SK-N-SH treated with all-trans-retinoic acid at 6 μM for 48 hours (cell line): ENCODE results near the gene TTBK1.

Experiments used
- BACH2 ChIP-seq: fragments of 250-450 bp; sonication (Bioruptor Pico); IDR thresholded peaks from 2 replicates; pipeline ENCODE4 v1.9.0; 2021; ENCODE audit warnings: mild to moderate bottlenecking, borderline replicate concordance
- GLIS3 ChIP-seq: fragments of 250-450 bp; sonication (Bioruptor Pico); IDR thresholded peaks from 2 replicates; pipeline ENCODE4 v1.5.0; 2020; ENCODE audit warnings: mild to moderate bottlenecking, moderate library complexity
- ZFP30 ChIP-seq: fragments of 450-650 bp; formaldehyde crosslinking; IDR thresholded peaks from 2 replicates; pipeline ENCODE4 v1.5.0; 2022; ENCODE audit warnings: mild to moderate bottlenecking, moderate library complexity
- ZNF70 ChIP-seq: fragments of 450-650 bp; formaldehyde crosslinking; IDR thresholded peaks from 2 replicates; pipeline ENCODE4 v1.5.0; 2020; ENCODE audit warnings: mild to moderate bottlenecking, moderate library complexity
- TF ChIP-seq, protein P1 (sequence below): fragments of 250-450 bp; sonication (Bioruptor Pico); IDR thresholded peaks from 2 replicates; pipeline ENCODE4 v1.5.0; 2020; ENCODE audit warnings: mild to moderate bottlenecking, moderate library complexity
- TF ChIP-seq, protein P2 (sequence below): fragments of 250-450 bp; sonication (Bioruptor Pico); IDR thresholded peaks from 2 replicates; pipeline ENCODE4 v1.5.1; 2020; ENCODE audit warnings: low read depth, mild to moderate bottlenecking, moderate library complexity

DNA sequence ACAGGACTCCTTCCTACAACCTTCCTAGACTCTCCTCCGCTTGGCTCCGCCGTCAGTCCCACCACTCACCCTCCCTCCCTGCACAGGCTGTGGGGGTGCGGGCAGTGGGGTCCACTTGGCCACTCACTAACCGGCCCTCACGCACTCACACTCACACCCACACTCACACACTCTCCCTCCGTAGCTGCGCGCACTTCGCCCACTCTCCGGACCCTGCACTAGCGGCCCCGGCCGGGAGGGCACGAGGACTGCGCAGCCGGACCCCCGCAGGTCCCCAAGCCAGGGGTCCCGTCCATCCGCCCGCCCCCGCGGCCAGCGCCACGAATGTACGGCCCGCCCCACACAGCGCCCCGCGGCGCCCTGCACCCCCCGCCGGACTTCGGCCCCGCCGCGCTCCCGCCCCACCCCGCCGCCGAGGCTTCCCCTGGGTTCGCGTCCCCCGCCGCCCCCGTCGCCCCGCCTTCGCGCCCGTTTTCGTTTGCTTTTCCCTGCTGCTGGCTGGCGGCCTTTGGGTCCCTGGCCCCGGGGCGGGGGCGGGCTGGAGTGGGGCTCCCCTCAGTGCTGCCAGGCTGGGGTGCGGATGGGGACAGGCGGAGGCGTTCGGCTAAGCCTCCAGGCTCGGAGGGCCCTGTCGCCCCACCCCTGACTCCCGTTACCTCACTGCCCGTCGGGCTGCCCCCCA is 31.8 kb downstream of the TTBK1 start:
- TF ChIP-seq ZNF70 (CRISPR knock-in tag) (no peak), GLIS3 (CRISPR knock-in tag) (no peak), BACH2 (CRISPR knock-in tag) (no peak), ZFP30 (CRISPR knock-in tag) (no peak)
- TF ChIP-seq, protein P1, sequence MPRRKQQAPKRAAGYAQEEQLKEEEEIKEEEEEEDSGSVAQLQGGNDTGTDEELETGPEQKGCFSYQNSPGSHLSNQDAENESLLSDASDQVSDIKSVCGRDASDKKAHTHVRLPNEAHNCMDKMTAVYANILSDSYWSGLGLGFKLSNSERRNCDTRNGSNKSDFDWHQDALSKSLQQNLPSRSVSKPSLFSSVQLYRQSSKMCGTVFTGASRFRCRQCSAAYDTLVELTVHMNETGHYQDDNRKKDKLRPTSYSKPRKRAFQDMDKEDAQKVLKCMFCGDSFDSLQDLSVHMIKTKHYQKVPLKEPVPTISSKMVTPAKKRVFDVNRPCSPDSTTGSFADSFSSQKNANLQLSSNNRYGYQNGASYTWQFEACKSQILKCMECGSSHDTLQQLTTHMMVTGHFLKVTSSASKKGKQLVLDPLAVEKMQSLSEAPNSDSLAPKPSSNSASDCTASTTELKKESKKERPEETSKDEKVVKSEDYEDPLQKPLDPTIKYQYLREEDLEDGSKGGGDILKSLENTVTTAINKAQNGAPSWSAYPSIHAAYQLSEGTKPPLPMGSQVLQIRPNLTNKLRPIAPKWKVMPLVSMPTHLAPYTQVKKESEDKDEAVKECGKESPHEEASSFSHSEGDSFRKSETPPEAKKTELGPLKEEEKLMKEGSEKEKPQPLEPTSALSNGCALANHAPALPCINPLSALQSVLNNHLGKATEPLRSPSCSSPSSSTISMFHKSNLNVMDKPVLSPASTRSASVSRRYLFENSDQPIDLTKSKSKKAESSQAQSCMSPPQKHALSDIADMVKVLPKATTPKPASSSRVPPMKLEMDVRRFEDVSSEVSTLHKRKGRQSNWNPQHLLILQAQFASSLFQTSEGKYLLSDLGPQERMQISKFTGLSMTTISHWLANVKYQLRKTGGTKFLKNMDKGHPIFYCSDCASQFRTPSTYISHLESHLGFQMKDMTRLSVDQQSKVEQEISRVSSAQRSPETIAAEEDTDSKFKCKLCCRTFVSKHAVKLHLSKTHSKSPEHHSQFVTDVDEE (CRISPR knock-in tag): no peak
- TF ChIP-seq, protein P2, sequence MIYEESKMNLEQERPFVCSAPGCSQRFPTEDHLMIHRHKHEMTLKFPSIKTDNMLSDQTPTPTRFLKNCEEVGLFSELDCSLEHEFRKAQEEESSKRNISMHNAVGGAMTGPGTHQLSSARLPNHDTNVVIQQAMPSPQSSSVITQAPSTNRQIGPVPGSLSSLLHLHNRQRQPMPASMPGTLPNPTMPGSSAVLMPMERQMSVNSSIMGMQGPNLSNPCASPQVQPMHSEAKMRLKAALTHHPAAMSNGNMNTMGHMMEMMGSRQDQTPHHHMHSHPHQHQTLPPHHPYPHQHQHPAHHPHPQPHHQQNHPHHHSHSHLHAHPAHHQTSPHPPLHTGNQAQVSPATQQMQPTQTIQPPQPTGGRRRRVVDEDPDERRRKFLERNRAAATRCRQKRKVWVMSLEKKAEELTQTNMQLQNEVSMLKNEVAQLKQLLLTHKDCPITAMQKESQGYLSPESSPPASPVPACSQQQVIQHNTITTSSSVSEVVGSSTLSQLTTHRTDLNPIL: no peak
